ENCODE measurements around the gene P3H3.

DNA sequence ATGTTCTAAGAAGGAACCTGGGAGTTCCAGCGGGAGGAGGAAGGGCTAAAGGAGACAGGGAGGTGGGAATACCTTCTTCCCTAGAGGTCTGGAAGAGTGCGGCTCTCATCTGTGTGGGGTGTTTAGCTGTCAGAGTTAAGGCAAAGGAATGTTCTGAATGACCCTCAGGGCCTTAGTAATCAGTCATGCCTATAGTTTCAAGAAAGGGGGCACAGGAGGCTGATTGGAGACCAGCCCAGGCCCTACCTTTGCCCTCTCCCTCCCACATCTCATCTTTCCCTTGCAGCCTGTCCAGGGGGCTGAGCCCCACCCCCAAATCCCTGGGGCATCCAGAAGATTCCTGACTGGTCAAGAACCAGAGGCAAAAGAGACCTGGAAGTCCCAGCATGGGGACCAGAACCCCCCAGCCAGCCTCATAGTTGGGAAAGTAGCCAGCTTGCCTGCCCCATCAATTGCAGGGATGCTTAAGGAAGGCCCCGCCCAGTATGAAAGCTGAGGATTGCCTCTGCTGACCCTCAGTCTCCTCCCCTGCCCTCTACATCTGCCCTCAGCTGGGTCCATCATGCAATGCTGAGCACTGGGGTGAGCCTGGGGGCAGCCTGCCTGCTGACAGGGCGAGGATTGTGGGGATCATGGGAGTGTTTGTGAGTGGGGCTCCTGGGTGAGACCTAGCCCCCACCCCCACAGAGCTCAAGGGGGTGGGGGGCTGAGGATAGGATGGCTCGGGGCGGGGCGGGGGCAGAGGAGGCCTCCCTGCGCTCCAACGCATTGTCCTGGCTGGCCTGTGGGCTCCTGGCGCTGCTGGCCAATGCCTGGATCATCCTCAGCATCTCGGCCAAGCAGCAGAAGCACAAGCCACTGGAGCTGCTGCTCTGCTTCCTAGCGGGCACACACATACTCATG lies 4.8 kb upstream of the P3H3 start:
- TF ChIP-seq, protein P1, sequence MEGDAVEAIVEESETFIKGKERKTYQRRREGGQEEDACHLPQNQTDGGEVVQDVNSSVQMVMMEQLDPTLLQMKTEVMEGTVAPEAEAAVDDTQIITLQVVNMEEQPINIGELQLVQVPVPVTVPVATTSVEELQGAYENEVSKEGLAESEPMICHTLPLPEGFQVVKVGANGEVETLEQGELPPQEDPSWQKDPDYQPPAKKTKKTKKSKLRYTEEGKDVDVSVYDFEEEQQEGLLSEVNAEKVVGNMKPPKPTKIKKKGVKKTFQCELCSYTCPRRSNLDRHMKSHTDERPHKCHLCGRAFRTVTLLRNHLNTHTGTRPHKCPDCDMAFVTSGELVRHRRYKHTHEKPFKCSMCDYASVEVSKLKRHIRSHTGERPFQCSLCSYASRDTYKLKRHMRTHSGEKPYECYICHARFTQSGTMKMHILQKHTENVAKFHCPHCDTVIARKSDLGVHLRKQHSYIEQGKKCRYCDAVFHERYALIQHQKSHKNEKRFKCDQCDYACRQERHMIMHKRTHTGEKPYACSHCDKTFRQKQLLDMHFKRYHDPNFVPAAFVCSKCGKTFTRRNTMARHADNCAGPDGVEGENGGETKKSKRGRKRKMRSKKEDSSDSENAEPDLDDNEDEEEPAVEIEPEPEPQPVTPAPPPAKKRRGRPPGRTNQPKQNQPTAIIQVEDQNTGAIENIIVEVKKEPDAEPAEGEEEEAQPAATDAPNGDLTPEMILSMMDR (IDR thresholded peaks at IDR 0.05; ENCODE audit: low read depth, low read length) = no peak
- TF ChIP-seq EZH2phosphoT487 (IDR thresholded peaks at IDR 0.05; ENCODE audit: low read depth) = no peak

All from OCI-LY3 (cell line).